OCI-M1 (cell line): Measurements from ENCODE around the gene SRGAP3.

ENCODE experiments used
- DNase-seq: peaks from one replicate; lab custom pipeline; 2025; lab: John Stamatoyannopoulos, UW

SRGAP3 gene

GRCh38 chr3:9224490-9224889, 25.0 kb downstream of the SRGAP3 start:
- peak; percentile 90 for DNase-seq

GRCh38 chr3:9223672-9224071, 25.8 kb downstream of the SRGAP3 start:
- no peak for DNase-seq

GRCh38 chr3:9222956-9223639, 26.3 kb downstream of the SRGAP3 start:
- no peak for DNase-seq

GRCh38 chr3:9222049-9222448, 27.4 kb downstream of the SRGAP3 start:
- no peak for DNase-seq

GRCh38 chr3:9218514-9218846, 31.0 kb downstream of the SRGAP3 start:
- no peak for DNase-seq

- DNase-seq: no peak
These were observed 31.5 kb downstream of the SRGAP3 start for GRCh38 chr3:9217784-9218513.

GRCh38 chr3:9216736-9217135, 32.7 kb downstream of the SRGAP3 start:
- DNase-seq: no peak

GRCh38 chr3:9214599-9214998, 34.8 kb downstream of the SRGAP3 start:
- no peak for DNase-seq

- DNase-seq: no peak
These were observed 35.3 kb downstream of the SRGAP3 start for GRCh38 chr3:9214185-9214584.

- DNase-seq: no peak
These were observed 36.3 kb downstream of the SRGAP3 start for GRCh38 chr3:9213019-9213634.

GRCh38 chr3:9211155-9211950, 38.1 kb downstream of the SRGAP3 start:
- DNase-seq: no peak

- no peak for DNase-seq
These were observed 39.7 kb downstream of the SRGAP3 start for GRCh38 chr3:9209777-9210176.

GRCh38 chr3:9208605-9209152, 40.8 kb downstream of the SRGAP3 start:
- no peak for DNase-seq

GRCh38 chr3:9207116-9207763, 42.2 kb downstream of the SRGAP3 start:
- DNase-seq: no peak

- DNase-seq: no peak
These were observed 43.2 kb downstream of the SRGAP3 start for GRCh38 chr3:9206287-9206686.

GRCh38 chr3:9205345-9206143, 43.9 kb downstream of the SRGAP3 start:
- DNase-seq: no peak

- no peak for DNase-seq
These were observed 45.0 kb downstream of the SRGAP3 start for GRCh38 chr3:9204253-9204992.

GRCh38 chr3:9203317-9203716, 46.1 kb downstream of the SRGAP3 start:
- no peak for DNase-seq

GRCh38 chr3:9202546-9202945, 46.9 kb downstream of the SRGAP3 start:
- no peak for DNase-seq

GRCh38 chr3:9201955-9202354, 47.5 kb downstream of the SRGAP3 start:
- DNase-seq: no peak
